ENCODE results near the gene SFRP2. TPM values are rescaled to one million over a fixed set of nuclear protein-coding genes. Genes with fewer than 3 reads are reported as not detected.

SFRP2 gene
- total and polyA plus RNA-seq, 2 of the 4 experiments (the other 2 are of a cell fraction), result not detected

GRCh38 chr4:153789741-153790499 lies 1.0 kb upstream of the SFRP2 start:
- Histone ChIP-seq H2BK5ac (ENCODE audit: low read depth, low read length, poor library complexity, severe bottlenecking) (no peak overlapping the region), H3K27ac (ENCODE audit: insufficient read depth, low read length) (no peak overlapping the region), H2AK9ac (replicated peaks; ENCODE audit: low read depth, low read length, poor library complexity) (no peak overlapping the region), H3K23ac (ENCODE audit: low read depth, low read length) (no peak overlapping the region), H4K5ac (ENCODE audit: low read depth, low read length) (no peak overlapping the region), H4K8ac (ENCODE audit: low read depth in 2 of 2, low read length in 2 of 2) (no peak overlapping the region), H2BK15ac (ENCODE audit: low read depth, low read length) (no peak overlapping the region), H4K91ac (ENCODE audit: insufficient read depth, low read depth, low read length) (no peak overlapping the region), H3K27me3 (ENCODE audit: control insufficient read depth, insufficient read depth, low read length) (peaks cover 62% of the 10 kb centered on the region), H3K4me2 (ENCODE audit: low read depth, low read length) (no peak overlapping the region), H3K4me3 (ENCODE audit: insufficient read depth, low read depth, low read length) (no peak overlapping the region), H2AFZ (replicated peaks; ENCODE audit: low read length, poor library complexity) (no peak overlapping the region), H2BK120ac (ENCODE audit: low read depth, low read length) (no peak overlapping the region), H3K36me3 (ENCODE audit: control insufficient read depth, insufficient read depth, low read length) (no peaks in the 10 kb centered on the region), H4K20me1 (ENCODE audit: insufficient read depth, low read length) (no peaks in the 10 kb centered on the region), H2BK20ac (ENCODE audit: low read depth, low read length) (no peak overlapping the region), H3K9me3 (ENCODE audit: control insufficient read depth, insufficient read depth, low read length) (no peaks in the 10 kb centered on the region), H3K4me1 (ENCODE audit: control insufficient read depth, insufficient read depth, low read length) (no peaks in the 10 kb centered on the region; the same call in 1 of the 2 replicates), H3K14ac (replicated peaks; ENCODE audit: low read depth, low read length) (no peak overlapping the region), H3K18ac (ENCODE audit: low read depth, low read length) (no peak overlapping the region), H3K9ac (ENCODE audit: low read depth, low read length) (no peak overlapping the region), H2AK5ac (ENCODE audit: low read depth, low read length) (no peak overlapping the region), H3K79me1 (ENCODE audit: low read depth in 1 of 2, low read length in 2 of 2) (no peaks in the 10 kb centered on the region), H3K56ac (ENCODE audit: extremely low read depth, insufficient read depth, low read length) (no peak overlapping the region), H3K4ac (ENCODE audit: low read depth, low read length) (no peak overlapping the region), H3K9me1 (ENCODE audit: insufficient read depth, low read length) (no peaks in the 10 kb centered on the region)
- POLR2A ChIA-PET (ENCODE audit: unreplicated experiment), result no interaction called here
- WGBS, 2 experiments (ENCODE audit: extremely low coverage in 2 of 2, insufficient read length in 1 of 2), result 90% methylated on average over 3 of the region's 28 CpGs; no CpG with 5 or more reads in 1 of the 2 experiments
- intact Hi-C loops (cut with micrococcal nuclease), result loop anchor here (10.0 kb wide), 1 partner anchor 715 kb away; no protein-coding TSS in a partner anchor
- BruUV-seq (replicated peaks), result no TSS peak
- no peak for TF ChIP-seq CHD1 (IDR thresholded peaks at IDR 0.05; ENCODE audit: low read depth, low read length)
- no peak for TF ChIP-seq NFE2L2 (IDR thresholded peaks at IDR 0.05; ENCODE audit: low read depth, low read length)
- TF ChIP-seq USF2 (IDR thresholded peaks at IDR 0.05; ENCODE audit: low read depth, low read length), result no peak
- no peak for TF ChIP-seq CTCF (conservative IDR thresholded peaks at IDR 0.05; ENCODE audit: low read depth, low read length)
- TF ChIP-seq RAD21 (IDR thresholded peaks at IDR 0.05; ENCODE audit: low read length), result no peak
- TF ChIP-seq SMC3 (IDR thresholded peaks at IDR 0.05; ENCODE audit: low read depth, low read length), result no peak
- TF ChIP-seq MAZ (IDR thresholded peaks at IDR 0.05; ENCODE audit: borderline replicate concordance, low read depth, low read length), result no peak
- no peak for TF ChIP-seq RFX5 (IDR thresholded peaks at IDR 0.05; ENCODE audit: low read depth, low read length)
- no peak for TF ChIP-seq FOS (IDR thresholded peaks at IDR 0.05; ENCODE audit: low read depth, low read length)
- no peak for TF ChIP-seq CEBPB (IDR thresholded peaks at IDR 0.05; ENCODE audit: low read depth, low read length)
- TF ChIP-seq ELK1 (IDR thresholded peaks at IDR 0.05; ENCODE audit: borderline replicate concordance, low read depth, low read length), result no peak
- no peak for TF ChIP-seq RCOR1 (IDR thresholded peaks at IDR 0.05; ENCODE audit: insufficient replicate concordance, low read length)
- TF ChIP-seq POLR2A (IDR thresholded peaks at IDR 0.05; ENCODE audit: low read depth, low read length), result no peak
- TF ChIP-seq MAFK (IDR thresholded peaks at IDR 0.05; ENCODE audit: low read depth, low read length), result no peak
- no peak for TF ChIP-seq MXI1 (IDR thresholded peaks at IDR 0.05; ENCODE audit: borderline replicate concordance, low read depth, low read length)
- TF ChIP-seq BHLHE40 (IDR thresholded peaks at IDR 0.05; ENCODE audit: low read depth, low read length), result no peak
- ATAC-seq (ENCODE audit: low read depth) (no peak), DNase-seq (no peak)
- in situ Hi-C loops (cut with MboI; ENCODE audit: low sequenced_read_pairs), result no loop called here
- CTCF ChIA-PET, result no interaction called here
- dilution Hi-C loops (cut with HindIII; ENCODE audit: low sequenced_read_pairs, unreplicated experiment), result no loop called here
